Peyer's patch (tissue), 4 donors: ENCODE data around the gene NDST1.

Source experiments
- CTCF ChIP-seq, 6 experiments: fragments of 450-650 bp in 4 of 6; fragments of 200-600 bp in 2 of 6; sonication (generic) in 1 of 6; IDR thresholded peaks; one replicate each; pipeline ENCODE4 v1.5.1; 2017 to 2019; ENCODE audit warnings: antibody characterized with exemption in 6 of 6, mild to moderate bottlenecking in 3 of 6, moderate library complexity in 1 of 6
- POLR2A ChIP-seq, 2 donors: fragments of 450-650 bp; IDR thresholded peaks; one replicate each; pipeline ENCODE4 v1.5.1; 2017; ENCODE audit warnings: antibody characterized with exemption in 2 of 2, mild to moderate bottlenecking in 2 of 2, moderate library complexity in 2 of 2

GRCh38 chr5:150481708-150481965 is 26.3 kb upstream of the NDST1 start:
- TF ChIP-seq CTCF (IDR thresholded peaks at IDR 0.05) (no peak), POLR2A (IDR thresholded peaks at IDR 0.05) (no peak)
